OCI-LY1 (cell line): ENCODE measurements around the gene SLC26A4.

Experiments
- H2AFZ ChIP-seq: fragments of 200-600 bp; sonication (generic), shearing (Covaris generic); 2 replicates; pipeline ENCODE4 v1.6.0; 2014; ENCODE audit warnings: antibody characterized with exemption, mild to moderate bottlenecking, low read length
- H3F3A ChIP-seq: fragments of 200-600 bp; sonication (generic), shearing (Covaris generic); 2 replicates; pipeline ENCODE4 v1.6.0; 2014; ENCODE audit warnings: mild to moderate bottlenecking, antibody characterized with exemption, low read length, moderate library complexity; ENCODE audit not compliant: insufficient read depth
- H3K27ac ChIP-seq: fragments of 200-600 bp; sonication (generic); 2 replicates; pipeline ENCODE4 v1.5.1; 2014; ENCODE audit warnings: low read length, mixed run types, mild to moderate bottlenecking, low read depth; ENCODE audit not compliant: poor library complexity, severe bottlenecking
- H3K27me3 ChIP-seq: fragments of 200-600 bp; sonication (generic); 2 replicates; pipeline ENCODE4 v1.6.0; 2014; ENCODE audit warnings: antibody characterized with exemption, mild to moderate bottlenecking, low read length, moderate library complexity; ENCODE audit not compliant: insufficient read depth
- H3K36me3 ChIP-seq: fragments of 200-600 bp; sonication (generic); 2 replicates; pipeline ENCODE4 v1.6.1; 2014; ENCODE audit warnings: mild to moderate bottlenecking, antibody characterized with exemption, low read length, moderate library complexity, mixed read lengths; ENCODE audit not compliant: insufficient read depth
- H3K4me1 ChIP-seq: fragments of 200-600 bp; sonication (generic); 2 replicates; pipeline ENCODE4 v1.5.1; 2014; ENCODE audit warnings: mild to moderate bottlenecking, low read length, moderate library complexity; ENCODE audit not compliant: insufficient read depth, severe bottlenecking
- H3K4me2 ChIP-seq: fragments of 200-600 bp; sonication (generic), shearing (Covaris generic); 2 replicates; pipeline ENCODE4 v1.6.1; 2014; ENCODE audit warnings: low read length
- H3K4me3 ChIP-seq: fragments of 200-600 bp; sonication (generic); 2 replicates; pipeline ENCODE4 v1.5.1; 2014; ENCODE audit warnings: low read length, low read depth, mild to moderate bottlenecking, mixed read lengths; ENCODE audit not compliant: poor library complexity, severe bottlenecking
- H3K79me2 ChIP-seq: fragments of 200-600 bp; shearing (Covaris generic); 2 replicates; pipeline ENCODE4 v1.6.1; 2016; ENCODE audit warnings: mixed run types, low read length, mixed read lengths; ENCODE audit not compliant: insufficient read depth
- H3K9ac ChIP-seq: fragments of 200-600 bp; sonication (generic), shearing (Covaris generic); 2 replicates; pipeline ENCODE4 v1.6.1; 2014; ENCODE audit warnings: mild to moderate bottlenecking, low read length, mixed read lengths
- H3K9me2 ChIP-seq: fragments of 200-600 bp; sonication (generic), shearing (Covaris generic); 2 replicates; pipeline ENCODE4 v1.6.1; 2014; ENCODE audit warnings: low read depth, mild to moderate bottlenecking, low read length, mixed read lengths
- H3K9me3 ChIP-seq: fragments of 200-600 bp; shearing (Covaris generic); 2 replicates; pipeline ENCODE4 v1.6.1; 2014; ENCODE audit warnings: low read length, mixed read lengths
- H4K20me1 ChIP-seq: fragments of 200-600 bp; sonication (generic), shearing (Covaris generic); 2 replicates; pipeline ENCODE4 v1.6.0; 2016; ENCODE audit warnings: mild to moderate bottlenecking, low read length; ENCODE audit not compliant: insufficient read depth
- EZH2 ChIP-seq: fragments of 200-600 bp; sonication (generic), shearing (Covaris generic); IDR thresholded peaks from 2 replicates; pipeline ENCODE4 v1.8.0; 2017; ENCODE audit warnings: borderline replicate concordance, mixed run types, mild to moderate bottlenecking, antibody characterized with exemption, low read length, moderate library complexity, mixed read lengths
- TF ChIP-seq, protein P1 (sequence below): fragments of 200-600 bp; sonication (generic), shearing (Covaris generic); IDR thresholded peaks from 2 replicates; pipeline ENCODE4 v1.5.1; 2017; ENCODE audit warnings: mild to moderate bottlenecking, antibody characterized with exemption, low read length, moderate library complexity, mixed read lengths

SLC26A4 gene

DNA sequence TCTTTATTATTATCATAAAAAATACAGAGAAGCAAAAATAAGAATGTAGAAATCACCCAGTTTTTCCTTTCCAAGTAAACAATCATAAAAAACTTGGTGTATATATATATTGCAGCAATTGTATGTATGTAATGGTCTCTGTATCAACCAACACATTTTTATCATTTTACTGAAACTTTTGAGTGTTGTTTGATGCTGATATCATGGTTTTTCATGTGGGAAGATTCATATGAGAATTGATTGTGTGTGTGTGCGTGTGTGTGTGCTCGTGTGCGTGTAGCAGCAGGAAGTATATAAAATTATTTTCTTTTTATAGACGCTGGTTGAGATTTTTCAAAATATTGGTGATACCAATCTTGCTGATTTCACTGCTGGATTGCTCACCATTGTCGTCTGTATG, 22.3 kb downstream of the SLC26A4 start:
- Histone ChIP-seq H3K9ac (no peak overlapping the region), H3K4me3 (no peak overlapping the region)
- TF ChIP-seq EZH2: no peak
- TF ChIP-seq, protein P1, sequence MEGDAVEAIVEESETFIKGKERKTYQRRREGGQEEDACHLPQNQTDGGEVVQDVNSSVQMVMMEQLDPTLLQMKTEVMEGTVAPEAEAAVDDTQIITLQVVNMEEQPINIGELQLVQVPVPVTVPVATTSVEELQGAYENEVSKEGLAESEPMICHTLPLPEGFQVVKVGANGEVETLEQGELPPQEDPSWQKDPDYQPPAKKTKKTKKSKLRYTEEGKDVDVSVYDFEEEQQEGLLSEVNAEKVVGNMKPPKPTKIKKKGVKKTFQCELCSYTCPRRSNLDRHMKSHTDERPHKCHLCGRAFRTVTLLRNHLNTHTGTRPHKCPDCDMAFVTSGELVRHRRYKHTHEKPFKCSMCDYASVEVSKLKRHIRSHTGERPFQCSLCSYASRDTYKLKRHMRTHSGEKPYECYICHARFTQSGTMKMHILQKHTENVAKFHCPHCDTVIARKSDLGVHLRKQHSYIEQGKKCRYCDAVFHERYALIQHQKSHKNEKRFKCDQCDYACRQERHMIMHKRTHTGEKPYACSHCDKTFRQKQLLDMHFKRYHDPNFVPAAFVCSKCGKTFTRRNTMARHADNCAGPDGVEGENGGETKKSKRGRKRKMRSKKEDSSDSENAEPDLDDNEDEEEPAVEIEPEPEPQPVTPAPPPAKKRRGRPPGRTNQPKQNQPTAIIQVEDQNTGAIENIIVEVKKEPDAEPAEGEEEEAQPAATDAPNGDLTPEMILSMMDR: no peak

DNA sequence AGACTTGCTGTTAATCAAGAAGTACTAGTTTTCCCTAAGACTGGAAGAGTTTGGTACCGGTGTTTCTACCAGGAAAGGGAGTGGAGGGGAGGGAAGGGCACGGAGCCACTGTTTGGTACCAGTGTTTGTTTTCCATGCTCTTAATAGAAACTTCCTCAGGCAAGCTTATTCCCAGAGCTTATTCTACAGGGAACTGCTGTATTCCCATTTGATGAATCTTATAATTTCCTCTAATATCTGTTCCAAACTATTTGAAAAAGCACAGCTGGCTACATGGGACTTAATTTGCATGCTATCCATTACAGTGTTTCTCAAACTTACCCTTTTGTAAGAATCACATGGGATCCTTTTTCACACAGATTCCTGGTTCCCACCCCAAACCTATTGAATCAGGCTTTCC, 23.7 kb downstream of the SLC26A4 start:
- H3K79me2 ChIP-seq: no peaks in the 10 kb centered on the region
- no peak for TF ChIP-seq EZH2
- TF ChIP-seq, protein P1: no peak
- no peaks in the 10 kb centered on the region for H4K20me1 ChIP-seq
- H3K36me3 ChIP-seq: no peaks in the 10 kb centered on the region
- H3F3A ChIP-seq: no peaks in the 10 kb centered on the region
- no peaks in the 10 kb centered on the region; the same call in 1 of the 2 replicates for H3K9me2 ChIP-seq
- H3K27me3 ChIP-seq: no peaks in the 10 kb centered on the region
- H3K27ac ChIP-seq: no peak overlapping the region
- H3K9me3 ChIP-seq: no peaks in the 10 kb centered on the region
- H3K4me3 ChIP-seq: no peak overlapping the region
- no peak overlapping the region for H3K9ac ChIP-seq
- H3K4me1 ChIP-seq: no peaks in the 10 kb centered on the region
- no peak overlapping the region for H3K4me2 ChIP-seq
- no peak overlapping the region for H2AFZ ChIP-seq

More for the DNA sequence above, 22.3 kb downstream of the SLC26A4 start:
- Histone ChIP-seq H3K27me3 (no peaks in the 10 kb centered on the region), H2AFZ (no peak overlapping the region), H3K27ac (no peak overlapping the region), H4K20me1 (no peaks in the 10 kb centered on the region), H3K36me3 (no peaks in the 10 kb centered on the region), H3K4me1 (no peaks in the 10 kb centered on the region), H3K9me2 (no peaks in the 10 kb centered on the region; the same call in 1 of the 2 replicates), H3K79me2 (no peaks in the 10 kb centered on the region), H3K9me3 (no peaks in the 10 kb centered on the region), H3K4me2 (no peak overlapping the region), H3F3A (no peaks in the 10 kb centered on the region)

DNA sequence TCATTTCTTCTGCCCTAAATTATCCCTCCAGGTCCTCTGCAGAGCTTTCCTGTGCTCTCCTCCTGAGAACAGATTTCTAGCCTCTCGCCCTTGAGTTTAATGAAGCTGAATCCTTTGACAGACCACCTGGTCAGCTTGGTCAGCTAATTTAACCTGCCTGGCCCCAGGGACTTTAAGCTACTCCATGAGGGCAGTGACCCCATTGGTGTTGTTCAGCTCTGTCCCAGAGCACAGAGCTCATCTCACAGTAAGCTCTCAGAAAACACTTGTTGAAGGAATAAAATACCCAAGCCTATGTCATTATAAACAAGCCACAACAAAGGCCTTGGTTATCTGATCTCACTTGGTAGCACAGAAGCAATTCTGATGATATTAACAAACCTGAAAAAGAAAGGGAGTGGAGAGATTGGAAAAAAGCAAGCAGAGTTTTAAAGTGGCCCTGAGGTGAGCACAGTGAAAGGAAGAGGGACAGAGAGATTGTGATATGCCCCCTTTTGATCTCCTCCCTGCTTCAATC, 24.4 kb downstream of the SLC26A4 start:
- no peaks in the 10 kb centered on the region for H3K9me3 ChIP-seq
- H3F3A ChIP-seq: no peaks in the 10 kb centered on the region
- no peaks in the 10 kb centered on the region for H3K9me2 ChIP-seq
- H2AFZ ChIP-seq: no peak overlapping the region
- no peak overlapping the region for H3K4me2 ChIP-seq
- no peak overlapping the region for H3K27ac ChIP-seq
- TF ChIP-seq, protein P1: no peak
- TF ChIP-seq EZH2: no peak
- no peaks in the 10 kb centered on the region for H4K20me1 ChIP-seq
- no peak overlapping the region for H3K4me3 ChIP-seq
- H3K27me3 ChIP-seq: no peaks in the 10 kb centered on the region
- no peak overlapping the region for H3K9ac ChIP-seq
- H3K79me2 ChIP-seq: no peaks in the 10 kb centered on the region
- no peaks in the 10 kb centered on the region for H3K36me3 ChIP-seq
- H3K4me1 ChIP-seq: no peaks in the 10 kb centered on the region
